GM18907 (cell line): Measurements from ENCODE around the gene ARHGEF1.
A peak's percentile ranks its signal among the peaks of the same experiment; 100 is the strongest.

Experiments used
- ATAC-seq: cut with Tn5 transposase; IDR thresholded peaks from one replicate; pipeline ENCODE4 v1.9.1; 2021; ENCODE audit warnings: mild to moderate bottlenecking, moderate library complexity; ENCODE audit not compliant: unreplicated experiment

Gene ARHGEF1

GRCh38 chr19:41947091-41947490 lies 64.1 kb downstream of the ARHGEF1 start:
- no peak for ATAC-seq

- ATAC-seq = peak; percentile 48
These were observed 68.7 kb downstream of the ARHGEF1 start for GRCh38 chr19:41951686-41952172.

DNA sequence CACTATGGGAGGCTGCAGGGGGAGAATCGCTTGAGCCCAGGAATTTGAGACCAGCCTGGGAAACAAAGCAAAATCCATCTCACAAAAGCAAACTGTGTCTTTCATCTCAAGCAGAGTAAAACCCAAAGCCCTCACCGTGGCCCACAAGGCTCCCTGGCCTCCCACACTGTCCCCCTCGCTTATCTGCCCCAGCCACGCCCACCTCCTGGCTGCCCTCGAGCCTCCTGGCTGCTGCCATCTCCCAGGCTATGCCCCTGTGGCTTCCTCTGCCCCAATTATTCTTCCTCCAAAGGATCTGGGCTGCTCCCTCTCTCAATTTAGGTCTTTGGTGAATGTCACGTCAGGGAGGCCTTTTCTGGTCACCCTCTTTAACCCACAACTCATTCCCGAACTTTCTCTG lies 72.5 kb downstream of the ARHGEF1 start:
- ATAC-seq = no peak

GRCh38 chr19:41956621-41957020 lies 73.6 kb downstream of the ARHGEF1 start:
- no peak for ATAC-seq
